Endothelial cell of umbilical vein (primary cell): ENCODE results near the gene TMEM87A. TPM values are rescaled to one million over a fixed set of nuclear protein-coding genes. Genes with fewer than 3 reads are reported as not detected.
A peak's percentile ranks its signal among the peaks of the same experiment; 100 is the strongest.

Experiments
- BruUV-seq: library from RNA; stranded (reverse); fragments of 400-500 nt; replicated peaks from 2 replicates; lab custom pipeline; 2021; lab: Mats Ljungman, UMichigan
- CTCF ChIA-PET: fragments of 300-600, 350-600 bp; sonication (Branson Sonifier 250); formaldehyde crosslinking; loops from one replicate; lab custom pipeline; 2021; ENCODE audit warnings: antibody characterized with exemption, inconsistent platforms; lab: Charles Lee
- POLR2A ChIA-PET: fragments of 300-600, 350-600 bp; sonication (Branson Sonifier 250); formaldehyde crosslinking; loops from one replicate; lab custom pipeline; 2021; ENCODE audit warnings: antibody characterized with exemption, inconsistent platforms; lab: Charles Lee
- DNase-seq: peaks from one replicate; pipeline ENCODE4 v3.0.0-alpha.2; 2011; ENCODE audit warnings: low read depth, low spot score
- FAIRE-seq: peaks from 2 replicates; lab custom pipeline; 2011; peaks lifted over from hg19 to GRCh38; lab: Jason Lieb, UNC
- H2AFZ ChIP-seq: 2 replicates; pipeline ENCODE4 v1.6.0; 2012; ENCODE audit warnings: low read depth, low read length, control low read depth, inconsistent platforms
- H3K27ac ChIP-seq: 2 replicates; pipeline ENCODE4 v1.5.1; 2011; ENCODE audit warnings: low read depth, mild to moderate bottlenecking, control low read depth, low read length, moderate library complexity; ENCODE audit not compliant: insufficient read depth
- H3K27me3 ChIP-seq, 2 experiments: 2 replicates each; pipeline versions ENCODE4 v1.6.0 to v1.6.1; 2011; ENCODE audit warnings: low read length in 2 of 2, mixed read lengths in 1 of 2; ENCODE audit not compliant: control insufficient read depth in 2 of 2, insufficient read depth in 2 of 2
- H3K36me3 ChIP-seq, 2 experiments: 2 replicates in 1 of 2; 3 replicates in 1 of 2; pipeline ENCODE4 v1.5.1; 2011; ENCODE audit warnings: low read length in 2 of 2, mild to moderate bottlenecking in 1 of 2, moderate library complexity in 1 of 2; ENCODE audit not compliant: control insufficient read depth in 2 of 2, insufficient read depth in 2 of 2; ENCODE audit errors: extremely low read depth in 1 of 2
- H3K4me1 ChIP-seq: 3 replicates; pipeline ENCODE4 v1.5.1; 2011; ENCODE audit warnings: mild to moderate bottlenecking, low read length; ENCODE audit not compliant: control insufficient read depth, insufficient read depth; ENCODE audit errors: extremely low read depth
- H3K4me2 ChIP-seq: 2 replicates; pipeline ENCODE4 v1.6.1; 2011; ENCODE audit warnings: low read length, control low read depth, mixed read lengths; ENCODE audit not compliant: insufficient read depth
- H3K4me3 ChIP-seq, 3 experiments: fragments of 200-600 bp in 1 of 3; sonication (generic), shearing (Covaris generic) in 1 of 3; replicated peaks in 1 of 3; 2 replicates each; pipeline ENCODE4 v1.5.1; 2011 to 2016; ENCODE audit warnings: control low read depth in 3 of 3, low read length in 3 of 3, mild to moderate bottlenecking in 2 of 3, inconsistent platforms in 1 of 3, low read depth in 1 of 3, moderate library complexity in 1 of 3; ENCODE audit not compliant: insufficient read depth in 1 of 3
- H3K79me2 ChIP-seq: 2 replicates; pipeline ENCODE4 v1.6.0; 2012; ENCODE audit warnings: low read length, inconsistent platforms; ENCODE audit not compliant: control insufficient read depth, insufficient read depth
- H3K9ac ChIP-seq: replicated peaks from 2 replicates; pipeline ENCODE3; 2011; ENCODE audit warnings: low read length, control low read depth; ENCODE audit not compliant: insufficient read depth; ENCODE audit errors: extremely low read depth
- H3K9me1 ChIP-seq: replicated peaks from 3 replicates; pipeline ENCODE4 v1.6.0; 2011; ENCODE audit warnings: mild to moderate bottlenecking, low read length; ENCODE audit not compliant: control insufficient read depth, insufficient read depth; ENCODE audit errors: extremely low read depth
- H3K9me3 ChIP-seq: replicated peaks from 2 replicates; pipeline ENCODE4 v1.5.1; 2012; ENCODE audit warnings: low read length, inconsistent platforms; ENCODE audit not compliant: control insufficient read depth, insufficient read depth
- H4K20me1 ChIP-seq: replicated peaks from 2 replicates; pipeline ENCODE3; 2011; ENCODE audit warnings: mild to moderate bottlenecking, low read length; ENCODE audit not compliant: control insufficient read depth, insufficient read depth; ENCODE audit errors: extremely low read depth
- EZH2 ChIP-seq: IDR thresholded peaks from 2 replicates; pipeline ENCODE4 v1.6.1; 2012; ENCODE audit warnings: borderline replicate concordance, low read depth, mild to moderate bottlenecking, moderate library complexity, low read length, inconsistent platforms; ENCODE audit not compliant: severe bottlenecking
- FOS ChIP-seq: IDR thresholded peaks from 2 replicates; pipeline ENCODE4 v1.6.1; 2011; ENCODE audit warnings: mild to moderate bottlenecking, low read length, moderate library complexity, borderline replicate concordance; ENCODE audit not compliant: insufficient read depth
- JUN ChIP-seq: IDR thresholded peaks from 2 replicates; pipeline ENCODE4 v1.6.1; 2011; ENCODE audit warnings: borderline replicate concordance, low read depth; ENCODE audit not compliant: insufficient read length, insufficient read depth
- POLR2A ChIP-seq: IDR thresholded peaks from 2 replicates; pipeline ENCODE4 v1.6.1; 2012; ENCODE audit warnings: low read depth, mild to moderate bottlenecking, control low read depth, low read length
- POLR2AphosphoS5 ChIP-seq: IDR thresholded peaks from 2 replicates; pipeline ENCODE4 v1.6.1; 2012; ENCODE audit warnings: low read depth, mild to moderate bottlenecking, control low read depth, low read length, moderate library complexity; ENCODE audit not compliant: insufficient read depth
- dilution Hi-C: fragments of 300-500 bp; cut with MboI; formaldehyde crosslinking; loops from one replicate; pipeline ENCODE4 v1.15.0; 2019; ENCODE audit warnings: low sequenced_read_pairs; ENCODE audit not compliant: extremely low pct_ligation_motif_present
- intact Hi-C: fragments of 100-400 bp; cut with micrococcal nuclease; formaldehyde crosslinking; loops from one replicate; pipeline ENCODE4 v1.10.0; 2022
- polyA plus RNA-seq, 4 experiments: library from polyadenylated mRNA; depleted of rRNA in 3 of 4; stranded (reverse) in 3 of 4; unstranded in 1 of 4; fragments of >200 nt; gene quantifications; 2 replicates each; pipeline versions ENCODE4 v1.2.1 to v1.2.3, GENCODE V29; 2011 to 2012; ENCODE audit warnings: missing spikeins in 1 of 4
- total RNA-seq: library from RNA; stranded (reverse); gene quantifications from 2 replicates; pipeline ENCODE4 v1.2.3, GENCODE V29; 2021
- TF ChIP-seq, protein P1 (sequence below): IDR thresholded peaks from 2 replicates; pipeline ENCODE4 v1.6.1; 2011; ENCODE audit not compliant: insufficient read depth, insufficient read length
- TF ChIP-seq, protein P2 (sequence below), 2 donors: IDR thresholded peaks; 1 replicate in 1 of 2; 2 replicates in 1 of 2; pipeline ENCODE4 v1.5.1; 2011; ENCODE audit warnings: low read length in 2 of 2, mild to moderate bottlenecking in 2 of 2, moderate library complexity in 2 of 2, control low read depth in 1 of 2, inconsistent platforms in 1 of 2, low read depth in 1 of 2; ENCODE audit not compliant: insufficient read depth in 1 of 2; ENCODE audit errors: extremely low read depth in 1 of 2

The TMEM87A gene
- total and polyA plus RNA-seq, 2 donors (not counting 3 experiments of a cell fraction or from before 2014, with no cell fraction given): 22.3 to 41.1 TPM

DNA sequence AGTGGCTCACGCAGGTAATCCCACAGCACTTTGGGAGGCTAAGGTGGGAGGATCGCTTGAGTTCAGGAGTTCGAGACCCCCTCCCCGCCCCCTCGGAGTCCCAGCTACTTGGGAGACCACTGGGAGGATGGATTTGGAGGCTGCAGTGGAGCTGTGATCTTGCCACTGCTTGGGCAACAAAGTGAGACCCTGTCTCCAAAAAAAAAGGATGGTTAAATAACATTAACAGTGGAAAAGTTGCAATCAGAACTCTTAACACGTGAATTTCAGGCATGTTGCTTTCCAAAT lies 1.4 kb upstream of the TMEM87A start:
- Histone ChIP-seq H3K9ac (peak overlapping the region; percentile 90), H3K9me3 (no peaks in the 10 kb centered on the region), H3K27ac (peak overlapping the region; percentile 89), H3K4me2 (peak overlapping the region; percentile 97), H3K4me3 (peak overlapping the region; percentile 61 to 97 (median 96)), H3K4me1 (peaks cover 41% of the 10 kb centered on the region), H3K36me3 (no peaks in the 10 kb centered on the region), H2AFZ (peak overlapping the region; percentile 95), H3K9me1 (no peaks in the 10 kb centered on the region), H3K79me2 (peaks cover 38% of the 10 kb centered on the region), H3K27me3 (no peaks in the 10 kb centered on the region), H4K20me1 (no peaks in the 10 kb centered on the region)
- BruUV-seq: no TSS peak
- POLR2A ChIA-PET: no interaction called here
- intact Hi-C loops: loop anchor here (5.0 kb wide), 2 partner anchors 198 to 218 kb away; partner anchors contain the start of gene ZNF106
- CTCF ChIA-PET: interaction anchor here (2.1 kb wide), 1 partner anchor 110 kb away, joined by 16 read pairs; no protein-coding TSS in a partner anchor
- DNase-seq (peak; percentile 26), FAIRE-seq (no peak)
- no peak for TF ChIP-seq POLR2AphosphoS5
- TF ChIP-seq EZH2: no peak
- no peak for TF ChIP-seq POLR2A
- TF ChIP-seq JUN: no peak
- TF ChIP-seq, protein P1, sequence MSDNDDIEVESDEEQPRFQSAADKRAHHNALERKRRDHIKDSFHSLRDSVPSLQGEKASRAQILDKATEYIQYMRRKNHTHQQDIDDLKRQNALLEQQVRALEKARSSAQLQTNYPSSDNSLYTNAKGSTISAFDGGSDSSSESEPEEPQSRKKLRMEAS: no peak
- TF ChIP-seq FOS: no peak
- TF ChIP-seq, protein P2, sequence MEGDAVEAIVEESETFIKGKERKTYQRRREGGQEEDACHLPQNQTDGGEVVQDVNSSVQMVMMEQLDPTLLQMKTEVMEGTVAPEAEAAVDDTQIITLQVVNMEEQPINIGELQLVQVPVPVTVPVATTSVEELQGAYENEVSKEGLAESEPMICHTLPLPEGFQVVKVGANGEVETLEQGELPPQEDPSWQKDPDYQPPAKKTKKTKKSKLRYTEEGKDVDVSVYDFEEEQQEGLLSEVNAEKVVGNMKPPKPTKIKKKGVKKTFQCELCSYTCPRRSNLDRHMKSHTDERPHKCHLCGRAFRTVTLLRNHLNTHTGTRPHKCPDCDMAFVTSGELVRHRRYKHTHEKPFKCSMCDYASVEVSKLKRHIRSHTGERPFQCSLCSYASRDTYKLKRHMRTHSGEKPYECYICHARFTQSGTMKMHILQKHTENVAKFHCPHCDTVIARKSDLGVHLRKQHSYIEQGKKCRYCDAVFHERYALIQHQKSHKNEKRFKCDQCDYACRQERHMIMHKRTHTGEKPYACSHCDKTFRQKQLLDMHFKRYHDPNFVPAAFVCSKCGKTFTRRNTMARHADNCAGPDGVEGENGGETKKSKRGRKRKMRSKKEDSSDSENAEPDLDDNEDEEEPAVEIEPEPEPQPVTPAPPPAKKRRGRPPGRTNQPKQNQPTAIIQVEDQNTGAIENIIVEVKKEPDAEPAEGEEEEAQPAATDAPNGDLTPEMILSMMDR (IDR thresholded peaks at IDR 0.05; ENCODE audit: extremely low read depth in 1 of 2, insufficient read depth in 1 of 2, low read depth in 1 of 2, low read length in 2 of 2): no peak
- dilution Hi-C loops: no loop called here
